ENCODE results near the gene COG5.

COG5 gene

GRCh38 chr7:107499731-107500130, 64.0 kb downstream of the COG5 start:
- Histone ChIP-seq H3K4me3 (ENCODE audit: low read length, poor library complexity, severe bottlenecking) (no peak overlapping the region), H3K79me2 (ENCODE audit: insufficient read depth, low read length) (peaks cover 5% of the 10 kb centered on the region), H3K4me2 (ENCODE audit: low read depth, low read length, poor library complexity, severe bottlenecking) (no peak overlapping the region), H3K9me3 (ENCODE audit: insufficient read depth, low read depth, low read length) (no peaks in the 10 kb centered on the region), H3K4me1 (ENCODE audit: insufficient read depth, low read length, poor library complexity, severe bottlenecking) (no peaks in the 10 kb centered on the region), H3K27me3 (ENCODE audit: insufficient read depth, low read length, poor library complexity, severe bottlenecking) (no peaks in the 10 kb centered on the region), H3K9ac (ENCODE audit: low read depth, low read length, poor library complexity, severe bottlenecking) (no peak overlapping the region), H3K9me2 (replicated peaks; ENCODE audit: low read depth, low read length) (no peaks in the 10 kb centered on the region), H2AFZ (ENCODE audit: low read length) (no peak overlapping the region), H4K20me1 (ENCODE audit: insufficient read depth, low read length, poor library complexity, severe bottlenecking) (no peaks in the 10 kb centered on the region), H3F3A (ENCODE audit: low read depth) (no peaks in the 10 kb centered on the region), H3K36me3 (ENCODE audit: insufficient read depth, low read length) (no peaks in the 10 kb centered on the region; the same call in 1 of the 2 replicates)
- TF ChIP-seq CTCF (conservative IDR thresholded peaks at IDR 0.05; ENCODE audit: low read length) (no peak), EZH2phosphoT487 (IDR thresholded peaks at IDR 0.05; ENCODE audit: borderline replicate concordance) (no peak)

- no peaks in the 10 kb centered on the region for H3K9me2 ChIP-seq (replicated peaks; ENCODE audit: low read depth, low read length)
- no peak overlapping the region for H2AFZ ChIP-seq (ENCODE audit: low read length)
- no peaks in the 10 kb centered on the region for H3K4me1 ChIP-seq (ENCODE audit: insufficient read depth, low read length, poor library complexity, severe bottlenecking)
- H3K36me3 ChIP-seq (ENCODE audit: insufficient read depth, low read length), result no peaks in the 10 kb centered on the region
- TF ChIP-seq CTCF (conservative IDR thresholded peaks at IDR 0.05; ENCODE audit: low read length) (no peak), EZH2phosphoT487 (IDR thresholded peaks at IDR 0.05; ENCODE audit: borderline replicate concordance) (no peak)
- H3K4me3 ChIP-seq (ENCODE audit: low read length, poor library complexity, severe bottlenecking), result no peak overlapping the region
- H3F3A ChIP-seq (ENCODE audit: low read depth), result no peaks in the 10 kb centered on the region
- H4K20me1 ChIP-seq (ENCODE audit: insufficient read depth, low read length, poor library complexity, severe bottlenecking), result peaks cover 3% of the 10 kb centered on the region
- H3K9me3 ChIP-seq (ENCODE audit: insufficient read depth, low read depth, low read length), result no peaks in the 10 kb centered on the region
- H3K9ac ChIP-seq (ENCODE audit: low read depth, low read length, poor library complexity, severe bottlenecking), result no peak overlapping the region
- H3K27me3 ChIP-seq (ENCODE audit: insufficient read depth, low read length, poor library complexity, severe bottlenecking), result no peaks in the 10 kb centered on the region
- peaks cover 5% of the 10 kb centered on the region for H3K79me2 ChIP-seq (ENCODE audit: insufficient read depth, low read length)
- H3K4me2 ChIP-seq (ENCODE audit: low read depth, low read length, poor library complexity, severe bottlenecking), result no peak overlapping the region
Observed at GRCh38 chr7:107495516-107495915, 68.2 kb downstream of the COG5 start.

- H3K4me3 ChIP-seq (ENCODE audit: low read length, poor library complexity, severe bottlenecking), result no peak overlapping the region
- H2AFZ ChIP-seq (ENCODE audit: low read length), result no peak overlapping the region
- no peaks in the 10 kb centered on the region for H3K36me3 ChIP-seq (ENCODE audit: insufficient read depth, low read length)
- H3K79me2 ChIP-seq (ENCODE audit: insufficient read depth, low read length), result peaks cover 5% of the 10 kb centered on the region
- H3K9me3 ChIP-seq (ENCODE audit: insufficient read depth, low read depth, low read length), result no peaks in the 10 kb centered on the region
- no peak overlapping the region for H3K9ac ChIP-seq (ENCODE audit: low read depth, low read length, poor library complexity, severe bottlenecking)
- no peaks in the 10 kb centered on the region for H3F3A ChIP-seq (ENCODE audit: low read depth)
- no peaks in the 10 kb centered on the region for H3K27me3 ChIP-seq (ENCODE audit: insufficient read depth, low read length, poor library complexity, severe bottlenecking)
- H3K4me1 ChIP-seq (ENCODE audit: insufficient read depth, low read length, poor library complexity, severe bottlenecking), result no peaks in the 10 kb centered on the region
- H3K9me2 ChIP-seq (replicated peaks; ENCODE audit: low read depth, low read length), result no peaks in the 10 kb centered on the region
- H4K20me1 ChIP-seq (ENCODE audit: insufficient read depth, low read length, poor library complexity, severe bottlenecking), result peaks cover 3% of the 10 kb centered on the region
- H3K4me2 ChIP-seq (ENCODE audit: low read depth, low read length, poor library complexity, severe bottlenecking), result no peak overlapping the region
- TF ChIP-seq CTCF (conservative IDR thresholded peaks at IDR 0.05; ENCODE audit: low read length), result no peak
- no peak for TF ChIP-seq EZH2phosphoT487 (IDR thresholded peaks at IDR 0.05; ENCODE audit: borderline replicate concordance)
Observed at GRCh38 chr7:107494884-107495283, 68.8 kb downstream of the COG5 start.

Measured in Loucy (cell line).